Measurements from ENCODE around the gene CSTPP1. TPM values are rescaled to one million over a fixed set of nuclear protein-coding genes. Genes with fewer than 3 reads are reported as not detected.
"Not testable (repeated sequence)": the region's sequence is repeated elsewhere in the genome, so short reads cannot be mapped to it uniquely, and the experiment has no call there.

Gene CSTPP1
- total RNA-seq, 2 donors from 2014 or later, result 35.8 to 63.6 TPM

- no peaks in the 10 kb centered on the region for H3K27me3 ChIP-seq
- intact Hi-C loops (cut with DNase I), result no loop called here
These were observed 24.5 kb downstream of the CSTPP1 start for GRCh38 chr11:46961041-46961440.

GRCh38 chr11:46961886-46962285, 25.3 kb downstream of the CSTPP1 start:
- intact Hi-C loops (cut with DNase I), result not testable (repeated sequence)

More at GRCh38 chr11:46961041-46961440, 24.5 kb downstream of the CSTPP1 start:
- no peak for DNase-seq
- Histone ChIP-seq H3K4me1 (no peaks in the 10 kb centered on the region), H3K36me3 (no peaks in the 10 kb centered on the region), H3K9ac (ENCODE audit: low read depth in 2 of 2, low read length in 2 of 2) (no peak overlapping the region), H3K9me3 (no peaks in the 10 kb centered on the region), H3K27ac (no peak overlapping the region), H3K4me3 (no peak overlapping the region)
- no peak for TF ChIP-seq CTCF (IDR thresholded peaks at IDR 0.05)

DNA sequence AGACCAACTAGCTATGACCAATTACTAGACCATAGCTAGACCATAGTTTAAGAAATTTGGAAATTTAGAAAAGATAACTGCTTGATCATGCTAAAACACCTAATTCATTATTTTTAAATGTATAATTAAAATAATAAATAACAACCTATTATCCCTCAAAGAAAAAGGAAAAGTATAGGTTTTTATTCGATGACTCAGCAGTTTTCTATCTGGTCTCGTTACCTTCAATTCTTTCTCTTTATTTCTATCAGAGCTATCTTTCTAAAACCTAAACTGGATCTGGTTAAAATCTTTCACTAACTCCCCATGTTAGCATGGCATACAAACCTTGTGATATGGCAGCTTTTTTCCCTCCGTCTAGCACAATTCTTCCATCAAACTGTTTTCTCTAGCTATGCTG, 27.3 kb downstream of the CSTPP1 start:
- no peak for DNase-seq
- no peak overlapping the region for H3K27ac ChIP-seq
- no peaks in the 10 kb centered on the region for H3K9me3 ChIP-seq
- no peaks in the 10 kb centered on the region for H3K27me3 ChIP-seq
- H3K4me3 ChIP-seq, result no peak overlapping the region
- no peaks in the 10 kb centered on the region for H3K4me1 ChIP-seq
- no peaks in the 10 kb centered on the region for H3K36me3 ChIP-seq
- no peak overlapping the region for H3K9ac ChIP-seq (ENCODE audit: low read depth in 2 of 2, low read length in 2 of 2)
- TF ChIP-seq CTCF (IDR thresholded peaks at IDR 0.05), result no peak
- intact Hi-C loops (cut with DNase I), result no loop called here

More at GRCh38 chr11:46961886-46962285, 25.3 kb downstream of the CSTPP1 start:
- not testable (repeated sequence) for H3K27ac ChIP-seq; H3K36me3 ChIP-seq; H3K4me3 ChIP-seq; DNase-seq; H3K27me3 ChIP-seq; H3K9ac ChIP-seq (ENCODE audit: low read depth in 2 of 2, low read length in 2 of 2); H3K9me3 ChIP-seq; H3K4me1 ChIP-seq

DNA sequence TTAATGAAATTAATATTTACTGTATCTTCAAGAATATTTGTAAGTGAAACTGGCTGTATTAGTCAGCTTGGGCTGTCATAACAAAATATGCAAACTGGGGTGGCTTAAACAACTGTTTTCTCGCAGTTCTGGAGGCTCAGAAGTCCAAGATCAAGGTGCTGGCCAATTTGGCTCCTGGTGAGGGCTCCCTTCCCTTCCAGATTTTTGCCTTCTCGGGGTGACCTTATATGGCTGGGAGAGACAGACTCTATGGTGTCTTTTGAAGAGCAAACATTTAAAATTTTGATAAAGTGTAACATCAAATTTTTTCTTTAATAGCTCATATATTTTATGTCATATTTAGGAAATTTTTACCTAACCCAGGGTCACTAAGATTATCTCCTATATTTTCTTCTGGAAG, 30.2 kb downstream of the CSTPP1 start:
- H3K4me1 ChIP-seq, result no peaks in the 10 kb centered on the region
- no peak overlapping the region for H3K4me3 ChIP-seq
- no peaks in the 10 kb centered on the region for H3K36me3 ChIP-seq
- no peaks in the 10 kb centered on the region for H3K9me3 ChIP-seq
- no peak for DNase-seq
- H3K9ac ChIP-seq (ENCODE audit: low read depth in 2 of 2, low read length in 2 of 2), result no peak overlapping the region
- H3K27ac ChIP-seq, result no peak overlapping the region
- TF ChIP-seq CTCF (IDR thresholded peaks at IDR 0.05), result no peak
- no peaks in the 10 kb centered on the region for H3K27me3 ChIP-seq
- intact Hi-C loops (cut with DNase I), result no loop called here

DNA sequence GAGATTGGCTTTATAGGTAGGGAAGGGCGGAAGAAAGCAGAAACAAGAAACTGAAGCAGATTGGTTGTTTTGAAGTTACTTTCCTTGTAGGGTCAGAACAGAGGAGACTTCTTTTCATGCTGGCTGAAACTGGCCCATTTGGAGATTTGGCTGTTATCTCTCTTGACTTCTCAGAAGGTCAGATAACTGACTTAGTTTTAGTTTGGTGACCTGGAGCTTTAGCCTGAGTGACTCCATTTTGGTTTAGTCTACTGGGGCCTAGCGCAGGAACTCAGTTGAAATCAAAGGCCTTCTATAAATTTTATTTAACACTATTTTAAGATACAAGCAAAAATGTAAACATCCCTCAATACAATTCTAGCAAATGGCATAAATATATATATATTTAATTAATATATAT, 31.4 kb downstream of the CSTPP1 start:
- TF ChIP-seq CTCF (IDR thresholded peaks at IDR 0.05), result no peak
- no peak overlapping the region for H3K9ac ChIP-seq (ENCODE audit: low read depth in 2 of 2, low read length in 2 of 2)
- no peaks in the 10 kb centered on the region for H3K36me3 ChIP-seq
- DNase-seq, result no peak
- intact Hi-C loops (cut with DNase I), result no loop called here
- no peaks in the 10 kb centered on the region for H3K27me3 ChIP-seq
- H3K4me3 ChIP-seq, result no peak overlapping the region
- H3K4me1 ChIP-seq, result no peaks in the 10 kb centered on the region
- no peaks in the 10 kb centered on the region for H3K9me3 ChIP-seq
- no peak overlapping the region for H3K27ac ChIP-seq

- Histone ChIP-seq H3K9me3 (no peaks in the 10 kb centered on the region), H3K4me1 (no peaks in the 10 kb centered on the region), H3K36me3 (no peaks in the 10 kb centered on the region), H3K4me3 (no peak overlapping the region), H3K27me3 (no peaks in the 10 kb centered on the region), H3K9ac (ENCODE audit: low read depth in 2 of 2, low read length in 2 of 2) (no peak overlapping the region), H3K27ac (no peak overlapping the region)
- no peak for TF ChIP-seq CTCF (IDR thresholded peaks at IDR 0.05)
- intact Hi-C loops (cut with DNase I), result no loop called here
- DNase-seq, result no peak
These were observed 32.8 kb downstream of the CSTPP1 start for GRCh38 chr11:46969379-46969778.
